NCI-H1092 treated with DMSO at 0.1 percent for 48 hours (cell line): Measurements from ENCODE around the gene PKLR.
"Not testable (repeated sequence)": the region's sequence is repeated elsewhere in the genome, so short reads cannot be mapped to it uniquely, and the experiment has no call there.

Experiments
- DNase-seq: peaks from one replicate; lab custom pipeline; 2025; lab: John Stamatoyannopoulos, UW

Gene PKLR

DNA sequence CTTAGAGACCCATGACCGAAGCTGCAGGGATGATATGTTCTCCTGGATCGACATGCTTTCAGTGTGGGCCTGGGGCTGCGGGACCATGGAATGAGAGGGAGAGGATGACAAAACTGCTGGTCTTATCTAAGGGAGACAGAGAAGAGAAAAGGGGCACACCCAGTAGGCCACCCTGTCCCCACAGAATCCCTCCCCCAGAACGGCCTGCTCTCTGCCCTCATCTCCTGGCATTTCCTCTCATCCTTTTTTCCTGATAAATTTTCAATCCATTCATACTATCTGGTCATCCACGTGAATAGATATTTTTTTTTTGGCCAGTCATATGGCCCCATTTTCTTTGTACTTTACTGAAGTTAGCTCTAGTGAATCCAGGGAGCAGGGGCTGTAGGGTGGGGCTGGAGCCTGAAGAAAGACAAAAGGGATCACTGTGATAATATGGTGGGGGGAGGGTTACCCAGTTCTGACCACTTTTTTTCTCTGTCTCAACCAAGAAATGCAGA lies at the start of gene PKLR:
PKLR (minus strand) TSS at position 97 of the 500 bp plus-strand sequence; CDS start at position 54, 43 bp downstream.
- DNase-seq: no peak

- no peak for DNase-seq
Observed at GRCh38 chr1:155342842-155343241, 41.6 kb upstream of the PKLR start.

DNA sequence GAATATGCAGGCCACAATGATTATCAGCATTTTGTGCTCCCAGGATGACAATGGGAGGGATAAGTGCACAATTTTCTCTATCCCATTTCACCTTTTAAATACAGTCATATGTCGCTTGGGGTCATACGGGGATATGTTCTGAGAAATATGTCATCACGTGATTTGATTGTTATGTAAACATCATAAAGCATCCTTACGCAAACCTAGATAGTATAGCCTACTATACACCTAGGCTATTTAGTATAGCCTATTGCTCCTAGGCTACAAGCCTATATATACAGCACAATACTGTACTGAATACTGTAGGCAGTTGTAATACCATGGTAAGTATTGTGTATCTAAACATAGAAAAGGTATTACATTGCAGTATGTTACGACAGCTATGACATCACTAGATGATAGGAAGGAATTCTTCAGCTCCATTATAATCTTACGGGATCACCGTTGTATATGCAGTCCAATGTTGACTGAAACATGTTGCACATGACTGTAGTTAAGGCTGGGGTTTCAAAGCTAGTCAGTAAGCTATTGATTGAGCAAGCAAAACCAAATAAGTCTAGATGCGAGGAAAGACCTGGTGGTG lies 38.4 kb upstream of the PKLR start:
- DNase-seq: no peak

DNA sequence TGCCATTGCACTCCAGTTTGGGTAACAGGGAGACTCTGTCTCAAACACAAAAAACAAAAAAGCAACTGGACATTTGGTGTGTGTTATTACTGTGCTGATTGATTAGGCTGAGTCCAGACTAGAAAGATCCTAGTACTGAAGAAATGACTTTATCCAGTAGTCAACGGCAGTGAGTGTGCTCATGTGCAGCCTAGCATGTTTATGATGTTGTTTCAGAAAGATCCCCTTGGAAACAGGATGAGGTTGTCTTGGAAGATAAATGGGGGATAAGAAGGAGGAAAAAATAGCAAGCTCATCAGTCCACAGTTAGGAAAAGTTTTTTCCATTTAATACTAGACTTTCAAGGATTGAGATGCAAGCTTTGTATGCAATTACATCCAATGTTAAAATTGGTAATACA lies 33.7 kb upstream of the PKLR start:
- DNase-seq: no peak

DNA sequence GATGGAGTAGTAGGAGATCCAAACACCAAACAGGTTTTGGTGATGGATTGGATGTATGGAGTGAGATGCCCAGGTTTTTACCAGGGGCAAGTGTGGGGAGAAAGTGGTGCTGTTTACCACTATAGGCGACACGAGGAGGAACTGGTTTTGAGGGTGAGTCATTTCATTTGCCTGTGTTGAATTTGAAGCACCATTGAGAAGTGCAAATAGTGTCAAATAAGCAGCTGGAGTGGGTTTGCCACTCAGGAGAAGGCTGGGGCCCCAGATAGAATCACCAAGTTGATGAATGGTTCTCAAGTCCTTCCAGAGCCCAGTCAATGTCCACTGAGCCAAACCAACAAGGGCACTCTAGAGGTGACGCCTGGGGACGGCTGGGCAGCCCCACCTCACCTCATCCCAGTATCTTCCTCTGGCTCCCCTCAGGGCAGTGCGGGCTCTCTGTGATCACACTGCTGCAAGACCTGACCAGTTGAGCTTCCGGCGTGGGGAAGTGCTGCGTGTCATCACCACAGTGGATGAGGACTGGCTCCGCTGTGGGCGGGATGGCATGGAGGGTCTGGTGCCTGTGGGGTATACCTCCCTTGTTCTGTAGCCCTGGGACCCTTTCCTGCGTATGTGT lies 28.9 kb upstream of the PKLR start:
- no peak for DNase-seq

DNA sequence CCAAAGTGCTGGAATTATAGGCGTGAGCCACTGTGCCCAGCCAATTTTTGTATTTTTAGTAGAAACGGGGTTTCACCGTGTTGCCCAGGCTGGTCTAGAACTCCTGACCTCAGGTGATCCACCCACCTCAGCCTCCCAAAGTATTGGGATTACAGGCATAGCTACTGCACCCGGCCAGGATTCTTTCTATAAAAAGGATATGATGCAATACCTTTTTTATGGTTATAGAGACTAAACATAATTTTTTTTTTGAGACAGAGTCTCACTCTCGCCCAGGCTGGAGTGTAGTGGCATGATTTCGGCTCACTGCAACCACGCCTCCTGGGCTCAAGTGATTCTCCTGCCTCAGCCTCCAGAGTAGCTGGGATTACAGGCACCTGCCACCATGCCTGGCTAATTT lies 27.6 kb upstream of the PKLR start:
- not testable (repeated sequence) for DNase-seq

DNA sequence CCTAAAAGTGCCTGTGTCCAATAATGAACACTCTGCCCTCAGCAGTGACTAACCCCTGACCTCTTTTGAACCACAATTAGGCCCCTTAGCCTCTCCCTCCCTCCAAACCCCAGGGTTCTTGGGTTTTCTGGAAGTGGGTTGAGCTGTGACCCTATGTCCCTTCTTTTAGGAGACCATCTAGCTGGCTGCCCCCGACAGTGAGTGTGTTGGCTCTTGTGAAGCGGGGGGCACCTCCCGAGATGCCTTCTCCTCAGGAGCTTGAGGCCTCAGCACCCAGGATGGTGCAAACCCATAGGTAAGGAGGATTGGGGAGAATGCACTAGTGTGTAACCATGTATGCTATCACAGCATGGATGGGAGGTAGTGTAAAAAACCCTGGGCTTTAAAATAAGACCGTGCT lies 26.7 kb upstream of the PKLR start:
- no peak for DNase-seq

DNA sequence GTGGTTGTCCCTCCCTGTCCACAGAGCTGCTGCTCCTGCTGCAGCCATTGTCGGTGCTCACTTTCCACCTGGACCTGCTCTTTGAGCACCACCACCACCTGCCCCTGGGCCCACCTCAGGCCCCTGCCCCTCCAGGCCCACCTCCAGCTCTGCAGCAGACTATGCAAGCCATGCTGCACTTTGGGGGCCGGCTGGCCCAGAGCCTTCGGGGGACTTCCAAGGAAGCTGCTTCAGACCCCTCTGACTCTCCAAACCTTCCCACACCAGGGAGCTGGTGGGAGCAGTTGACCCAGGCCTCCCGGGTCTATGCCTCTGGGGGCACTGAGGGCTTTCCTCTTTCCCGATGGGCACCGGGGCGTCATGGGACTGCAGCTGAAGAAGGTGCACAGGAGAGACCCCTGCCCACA lies 25.4 kb upstream of the PKLR start:
- DNase-seq: no peak

GRCh38 chr1:155326020-155326526 lies 24.8 kb upstream of the PKLR start:
- no peak for DNase-seq

GRCh38 chr1:155325603-155325893 lies 24.3 kb upstream of the PKLR start:
- DNase-seq: no peak

GRCh38 chr1:155324717-155325602 lies 23.7 kb upstream of the PKLR start:
- peak; percentile 64 for DNase-seq

DNA sequence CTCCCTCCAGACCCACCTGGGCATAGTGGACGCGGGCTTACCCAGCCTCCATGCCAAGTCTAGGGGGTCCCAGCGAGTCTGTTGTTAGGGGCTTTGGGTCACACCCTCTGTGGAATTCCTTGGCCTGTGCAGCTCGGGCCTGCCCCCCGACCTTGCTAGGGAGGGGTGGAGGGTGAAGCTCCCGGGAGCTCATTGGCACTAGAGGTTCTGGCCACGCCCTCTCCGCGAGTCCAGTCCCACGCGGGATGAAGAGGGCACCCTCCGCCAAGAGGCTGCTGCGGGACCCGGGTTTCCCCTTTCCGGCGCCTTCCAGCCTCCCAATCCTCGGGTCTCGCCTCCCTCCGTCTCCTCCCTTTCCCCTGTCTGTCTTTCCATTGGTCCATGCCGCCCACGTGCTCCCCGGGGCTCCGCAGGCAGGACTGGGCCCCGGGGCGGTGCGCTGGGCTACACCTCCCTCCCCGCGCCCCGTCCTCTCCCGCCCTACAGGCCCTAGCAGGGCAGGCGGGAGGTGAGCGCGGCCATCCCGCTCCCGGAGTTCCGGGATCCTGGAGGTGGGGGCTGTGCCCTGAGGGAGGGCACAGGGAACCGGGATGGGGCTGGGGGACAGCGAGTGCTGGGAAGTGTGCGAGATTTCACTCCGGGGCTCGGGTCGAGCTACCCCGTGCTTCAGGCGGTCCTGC lies 22.9 kb upstream of the PKLR start:
- DNase-seq: peak; percentile 91

DNA sequence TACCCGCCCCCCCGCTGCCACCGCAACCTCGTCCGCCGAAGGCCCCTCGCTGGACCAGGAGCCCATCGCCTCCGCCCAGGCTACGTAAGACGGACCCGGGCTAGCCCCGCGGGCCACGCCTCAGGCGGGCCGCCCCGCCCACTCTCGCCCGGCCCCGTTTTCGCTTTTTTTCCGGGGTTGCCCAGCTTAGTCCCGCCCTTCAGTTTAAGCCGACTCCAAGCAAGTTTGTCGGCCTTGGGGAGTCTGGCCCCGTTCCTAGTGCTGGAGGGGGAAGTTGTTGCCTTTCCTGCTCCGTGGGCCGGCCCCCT lies 22.4 kb upstream of the PKLR start:
- peak; percentile 54 for DNase-seq

GRCh38 chr1:155322953-155323728 lies 21.9 kb upstream of the PKLR start:
- peak; percentile 84 for DNase-seq

DNA sequence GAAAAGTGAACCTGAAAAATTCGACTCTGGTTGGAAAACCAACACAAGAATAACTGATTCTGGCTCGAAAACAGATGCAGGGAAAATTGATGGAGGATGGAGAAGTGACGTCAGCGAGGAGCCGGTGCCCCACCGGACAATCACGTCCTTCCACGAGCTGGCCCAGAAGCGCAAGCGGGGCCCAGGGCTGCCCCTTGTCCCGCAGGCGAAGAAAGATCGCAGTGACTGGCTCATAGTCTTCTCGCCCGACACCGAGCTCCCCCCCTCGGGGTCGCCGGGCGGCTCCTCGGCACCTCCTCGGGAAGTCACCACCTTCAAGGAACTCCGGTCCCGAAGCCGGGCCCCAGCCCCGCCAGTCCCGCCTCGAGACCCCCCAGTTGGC lies 21.3 kb upstream of the PKLR start:
- peak; percentile 13 for DNase-seq

DNA sequence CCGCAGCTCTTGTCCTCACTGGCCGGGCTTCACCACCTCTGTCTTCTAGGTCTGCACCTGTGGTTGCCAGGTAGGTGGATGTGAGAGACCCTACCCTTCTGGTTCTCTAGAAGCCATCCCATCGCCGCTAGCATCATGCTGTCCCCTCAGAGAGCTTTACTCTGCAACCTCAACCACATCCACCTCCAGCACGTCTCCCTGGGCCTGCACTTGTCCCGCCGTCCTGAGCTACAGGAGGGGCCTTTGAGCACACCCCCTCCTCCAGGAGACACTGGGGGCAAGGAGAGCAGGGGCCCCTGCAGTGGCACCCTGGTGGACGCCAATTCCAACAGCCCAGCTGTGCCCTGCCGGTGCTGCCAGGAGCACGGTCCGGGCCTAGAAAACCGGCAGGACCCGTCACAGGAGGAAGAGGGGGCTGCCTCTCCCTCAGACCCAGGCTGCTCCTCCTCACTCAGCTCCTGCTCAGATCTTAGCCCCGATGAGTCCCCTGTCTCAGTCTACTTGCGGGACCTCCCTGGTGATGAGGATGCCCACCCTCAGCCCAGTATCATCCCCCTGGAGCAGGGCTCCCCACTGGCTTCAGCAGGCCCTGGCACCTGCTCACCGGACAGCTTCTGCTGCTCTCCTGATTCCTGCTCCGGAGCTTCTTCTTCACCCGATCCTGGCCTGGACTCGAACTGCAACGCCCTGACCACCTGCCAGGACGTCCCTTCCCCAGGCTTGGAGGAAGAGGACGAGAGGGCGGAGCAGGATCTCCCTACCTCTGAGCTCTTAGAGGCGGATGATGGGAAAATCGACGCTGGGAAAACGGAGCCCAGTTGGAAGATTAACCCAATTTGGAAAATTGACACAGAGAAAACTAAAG lies 20.6 kb upstream of the PKLR start:
- no peak for DNase-seq

- no peak for DNase-seq
Observed at GRCh38 chr1:155320661-155321617, 19.7 kb upstream of the PKLR start, which contains the start of gene RUSC1. RUSC1 (plus strand) TSS chr1:155320894; CDS start chr1:155321774, 880 bp downstream.

DNA sequence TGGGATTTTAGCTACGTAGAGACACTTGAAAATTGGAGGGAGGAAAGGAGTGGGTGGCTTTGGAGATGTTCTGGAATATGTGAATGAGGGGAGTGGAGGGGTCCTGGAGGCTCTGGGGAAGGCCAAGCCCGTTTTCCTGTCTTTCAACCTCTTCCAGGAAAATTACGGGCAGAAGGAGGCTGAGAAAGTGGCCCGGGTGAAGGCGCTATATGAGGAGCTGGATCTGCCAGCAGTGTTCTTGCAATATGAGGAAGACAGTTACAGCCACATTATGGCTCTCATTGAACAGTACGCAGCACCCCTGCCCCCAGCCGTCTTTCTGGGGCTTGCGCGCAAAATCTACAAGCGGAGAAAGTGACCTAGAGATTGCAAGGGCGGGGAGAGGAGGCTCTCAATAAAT lies 19.0 kb upstream of the PKLR start:
- DNase-seq: no peak

DNA sequence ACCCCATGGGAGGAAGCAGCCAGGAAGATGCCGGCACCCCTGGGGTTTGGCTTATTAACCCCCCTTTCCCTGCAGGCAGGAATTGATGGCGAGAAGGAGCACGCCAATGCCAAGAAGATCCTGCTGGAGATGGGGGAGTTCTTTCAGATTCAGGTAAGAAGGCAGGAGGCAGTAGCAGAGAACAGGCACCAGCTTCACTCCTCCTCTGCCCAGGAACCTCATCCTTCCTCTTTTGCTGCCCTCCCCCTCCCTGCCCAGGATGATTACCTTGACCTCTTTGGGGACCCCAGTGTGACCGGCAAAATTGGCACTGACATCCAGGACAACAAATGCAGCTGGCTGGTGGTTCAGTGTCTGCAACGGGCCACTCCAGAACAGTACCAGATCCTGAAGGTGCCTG lies 18.3 kb upstream of the PKLR start:
- DNase-seq: no peak

DNA sequence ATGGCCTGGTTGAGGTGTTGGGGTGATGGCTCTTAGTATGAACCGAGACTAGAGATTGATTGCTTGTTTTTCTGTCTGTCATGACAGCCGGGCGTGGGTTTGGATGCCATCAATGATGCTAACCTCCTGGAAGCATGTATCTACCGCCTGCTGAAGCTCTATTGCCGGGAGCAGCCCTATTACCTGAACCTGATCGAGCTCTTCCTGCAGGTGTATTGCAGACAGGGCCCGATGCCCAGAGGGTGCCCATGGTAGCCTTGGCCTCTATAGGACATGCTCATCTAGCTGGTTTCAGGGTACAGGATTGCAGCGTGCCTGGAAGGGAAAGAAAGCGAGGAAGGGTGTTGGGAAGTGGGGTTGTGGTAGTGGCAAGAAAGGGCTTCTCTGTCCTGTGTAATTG lies 16.8 kb upstream of the PKLR start:
- DNase-seq: no peak
